ENCODE results near the gene KIAA1143.

DNA sequence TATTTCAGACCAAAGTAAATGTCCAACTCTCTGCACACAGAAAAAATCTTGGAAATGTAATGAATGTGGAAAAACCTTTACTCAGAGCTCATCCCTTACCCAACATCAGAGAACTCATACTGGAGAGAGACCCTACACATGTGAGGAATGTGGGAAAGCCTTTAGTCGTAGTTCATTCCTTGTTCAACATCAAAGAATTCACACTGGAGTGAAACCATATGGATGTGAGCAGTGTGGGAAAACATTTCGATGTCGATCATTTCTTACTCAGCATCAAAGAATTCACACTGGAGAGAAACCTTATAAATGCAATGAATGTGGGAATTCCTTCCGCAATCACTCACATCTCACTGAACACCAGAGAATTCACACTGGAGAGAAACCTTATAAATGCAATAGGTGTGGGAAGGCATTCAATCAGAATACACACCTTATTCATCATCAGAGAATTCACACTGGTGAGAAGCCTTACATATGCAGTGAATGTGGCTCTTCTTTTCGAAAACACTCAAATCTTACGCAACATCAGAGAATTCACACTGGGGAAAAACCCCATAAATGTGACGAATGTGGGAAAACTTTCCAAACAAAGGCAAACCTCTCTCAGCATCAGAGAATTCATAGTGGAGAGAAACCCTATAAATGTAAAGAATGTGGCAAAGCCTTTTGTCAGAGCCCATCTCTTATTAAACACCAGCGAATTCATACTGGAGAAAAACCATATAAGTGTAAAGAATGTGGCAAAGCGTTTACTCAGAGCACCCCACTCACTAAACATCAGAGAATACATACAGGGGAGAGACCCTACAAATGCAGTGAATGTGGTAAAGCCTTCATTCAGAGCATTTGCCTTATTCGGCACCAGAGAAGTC is 40.0 kb downstream of the KIAA1143 start:
- TF ChIP-seq POLR2A (IDR thresholded peaks at IDR 0.05; ENCODE audit: low read depth, low read length) (no peak), POLR2AphosphoS5 (IDR thresholded peaks at IDR 0.05; ENCODE audit: low read depth, low read length) (no peak)

All from GM12892 (cell line).